Stimulated activated naive CD4-positive, alpha-beta T cell treated with Interleukin-2 at 50 U/mL for 16 hours (primary cell): ENCODE results near the gene SSC5D.

Experiments
- DNase-seq: peaks from one replicate; lab custom pipeline; 2025; lab: John Stamatoyannopoulos, UW

Gene SSC5D

DNA sequence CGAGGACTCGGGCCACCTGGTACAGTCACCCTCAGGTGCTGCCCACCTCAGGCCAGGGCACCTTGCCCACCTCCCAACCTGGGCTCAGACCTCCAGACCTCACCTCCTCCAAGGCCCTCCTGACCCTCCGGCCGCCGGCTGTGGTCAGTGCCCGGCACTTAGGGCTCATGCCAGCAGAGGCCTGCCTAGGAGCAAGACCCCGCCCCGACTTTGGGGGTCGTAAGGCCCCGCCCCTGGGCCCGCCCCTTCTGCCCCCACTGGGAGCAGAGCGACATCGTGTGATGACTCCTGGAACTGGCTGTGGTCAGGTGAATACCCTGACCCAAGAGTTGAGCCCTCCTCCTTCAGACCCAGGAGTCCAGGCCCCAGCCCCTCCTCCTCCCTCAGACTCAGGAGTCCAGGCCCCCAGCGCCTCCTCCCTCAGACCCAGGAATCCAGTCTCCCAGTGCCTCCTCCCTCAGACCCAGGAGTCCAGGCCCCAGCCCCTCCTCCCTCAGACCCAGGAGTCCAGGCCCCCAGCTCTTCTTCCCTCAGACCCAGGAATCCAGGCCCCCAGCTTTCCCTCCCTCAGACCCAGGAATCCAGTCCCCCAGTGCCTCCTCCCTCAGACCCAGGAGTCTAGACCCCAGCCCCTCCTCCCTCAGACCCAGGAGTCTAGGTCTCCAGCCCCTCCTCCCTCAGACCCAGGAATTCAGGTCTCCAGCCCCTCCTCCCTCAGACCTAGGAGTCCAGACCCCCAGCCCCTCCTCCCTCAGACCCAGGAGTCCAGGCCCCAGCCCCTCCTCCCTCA is 48.9 kb downstream of the SSC5D start, which contains the start of gene SBK2:
Gene SBK2 (minus strand): TSS at position 183 of the 790 bp plus-strand sequence. CDS start 839 bp downstream, outside the sequence.
- no peak for DNase-seq

DNA sequence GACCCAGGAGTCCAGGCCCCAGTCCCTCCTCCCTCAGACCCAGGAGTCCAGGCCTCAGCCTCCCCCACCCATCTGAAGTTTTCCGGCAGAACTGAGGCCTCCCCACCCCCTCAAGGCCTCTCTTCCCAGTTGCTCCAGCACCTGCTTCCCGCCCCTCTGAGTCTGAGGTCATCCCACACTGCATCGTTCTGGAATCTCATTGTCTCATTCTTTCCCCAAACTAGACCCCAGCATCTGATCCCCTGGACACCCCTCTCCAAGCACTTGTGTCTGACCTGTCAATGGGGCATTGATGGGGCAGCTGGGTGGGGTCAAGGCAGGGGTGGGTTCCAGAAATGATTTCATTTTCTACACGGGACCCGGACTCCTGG is 49.5 kb downstream of the SSC5D start:
- DNase-seq: no peak

DNA sequence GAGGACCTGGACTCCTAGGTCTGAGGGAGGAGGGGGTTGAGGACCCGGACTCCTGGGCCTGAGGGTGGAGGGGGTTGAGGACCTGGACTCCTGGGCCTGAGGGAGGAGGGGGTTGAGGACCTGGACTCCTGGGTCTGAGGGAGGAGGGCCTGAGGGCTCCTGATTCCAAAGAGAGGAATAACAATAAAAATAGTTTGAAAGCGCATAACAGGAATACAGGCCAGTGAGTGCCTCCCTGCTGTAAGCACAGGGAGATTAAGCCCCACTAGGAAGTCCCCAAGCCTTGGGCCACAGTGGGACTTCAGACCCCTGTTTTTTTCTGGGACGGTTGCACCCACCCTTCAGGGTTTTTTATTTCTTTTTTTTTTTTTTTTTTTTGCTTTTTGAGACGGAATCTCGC is 49.9 kb downstream of the SSC5D start:
- DNase-seq: no peak

DNA sequence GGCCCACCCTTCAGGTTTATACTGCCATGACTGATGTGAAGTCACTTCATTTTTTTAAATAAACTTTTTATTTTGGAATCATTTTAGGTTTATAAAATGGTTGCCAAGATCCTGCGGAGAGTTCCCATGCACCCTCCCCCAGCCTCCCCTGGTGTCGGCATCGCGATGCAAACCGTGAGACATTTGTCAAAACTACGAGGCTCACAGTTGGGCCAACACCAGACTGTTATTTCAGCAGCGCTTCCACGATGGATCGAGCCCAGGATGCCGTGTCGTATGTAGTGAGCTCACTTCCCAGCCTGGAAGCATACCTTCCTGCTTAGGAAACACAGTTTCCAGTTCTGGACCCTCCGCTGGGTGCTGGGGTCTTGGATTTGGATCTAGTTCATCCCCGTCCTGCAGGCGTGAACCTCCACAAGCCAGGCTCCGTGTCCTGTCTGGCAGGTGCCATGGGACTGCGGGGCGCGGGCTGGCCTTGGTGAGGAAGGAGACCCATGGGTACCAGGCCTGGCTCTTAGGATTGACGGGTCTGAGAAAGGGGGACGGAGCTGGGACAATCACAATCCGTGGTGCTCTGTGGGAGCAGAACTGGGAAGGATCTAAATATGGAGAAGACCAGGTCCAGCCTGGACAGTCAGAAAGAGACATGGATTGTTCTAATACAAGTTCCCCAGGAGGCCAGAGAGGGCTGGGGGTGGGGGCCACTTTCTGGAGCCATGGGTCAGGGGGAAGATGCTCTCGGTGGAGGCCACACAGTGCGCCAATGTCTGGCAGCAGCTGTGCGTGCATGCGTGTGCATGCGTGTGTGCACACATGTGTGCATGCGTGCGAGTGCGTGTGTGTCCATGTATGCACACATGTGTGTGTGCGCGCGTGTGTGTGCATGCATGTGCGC is 51.1 kb downstream of the SSC5D start:
- no peak for DNase-seq

DNA sequence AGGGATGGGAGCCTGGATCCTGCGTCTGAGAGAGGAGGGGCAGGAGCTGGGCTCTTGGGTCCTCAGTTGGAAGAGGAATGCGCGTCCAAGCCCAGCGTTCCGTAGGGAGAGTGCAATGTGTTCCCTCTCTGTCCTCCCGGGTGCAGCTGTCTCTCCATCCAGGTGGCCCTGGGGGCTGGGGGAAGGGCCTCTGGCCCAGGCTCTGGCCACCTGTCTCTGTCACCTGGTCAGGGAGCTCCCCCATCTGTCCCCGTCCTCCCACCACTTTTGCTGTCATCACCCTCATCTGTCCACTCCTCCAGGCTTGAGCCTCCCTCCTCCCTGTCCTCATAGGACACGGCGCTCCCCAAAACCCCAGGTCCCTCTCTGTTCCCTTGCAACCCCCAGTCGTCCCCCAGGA is 52.4 kb downstream of the SSC5D start:
- DNase-seq: no peak

DNA sequence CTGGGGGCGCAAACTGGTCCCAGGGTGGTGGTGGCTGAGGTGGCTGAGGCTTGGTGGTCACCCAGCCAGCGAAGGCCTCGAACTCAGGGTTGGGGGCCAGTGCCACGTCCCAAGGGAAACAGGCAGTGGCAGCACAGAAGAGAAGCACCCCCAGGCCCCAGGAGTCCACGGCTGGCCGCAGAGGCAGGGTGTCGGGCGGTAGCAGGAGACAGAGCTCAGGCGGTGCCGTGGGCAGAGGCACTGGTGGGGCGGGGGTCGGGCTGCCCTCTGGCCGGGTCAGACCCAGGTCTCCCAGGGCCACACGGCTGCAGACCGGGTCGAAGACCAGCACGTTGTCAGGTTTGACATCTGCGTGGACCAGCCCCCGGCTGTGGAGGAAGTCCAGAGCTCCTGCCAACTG is 52.9 kb downstream of the SSC5D start:
- no peak for DNase-seq

DNA sequence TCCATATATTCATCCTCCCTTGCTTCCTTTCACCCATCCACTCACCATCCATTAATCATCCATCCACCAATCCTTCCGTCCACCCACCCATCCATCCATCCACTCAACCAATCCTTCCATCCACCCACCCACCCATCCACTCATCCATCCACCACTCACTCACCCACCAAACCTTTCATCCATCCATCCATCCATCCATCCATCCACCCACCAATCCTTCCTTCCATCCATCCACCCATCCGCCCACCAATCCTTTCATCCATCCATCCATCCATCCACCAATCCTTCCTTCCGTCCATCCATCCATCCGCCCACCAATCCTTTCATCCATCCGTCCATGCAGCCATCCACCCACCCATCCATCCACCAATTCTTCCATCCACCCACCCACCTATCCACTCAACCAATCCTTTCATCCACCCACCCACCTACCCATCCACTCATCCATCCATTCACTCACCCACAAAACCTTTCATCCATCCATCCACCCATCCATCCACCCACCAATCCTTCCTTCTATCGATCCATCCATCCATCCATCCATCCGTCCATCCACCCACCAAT is 54.1 kb downstream of the SSC5D start:
- DNase-seq: no peak

DNA sequence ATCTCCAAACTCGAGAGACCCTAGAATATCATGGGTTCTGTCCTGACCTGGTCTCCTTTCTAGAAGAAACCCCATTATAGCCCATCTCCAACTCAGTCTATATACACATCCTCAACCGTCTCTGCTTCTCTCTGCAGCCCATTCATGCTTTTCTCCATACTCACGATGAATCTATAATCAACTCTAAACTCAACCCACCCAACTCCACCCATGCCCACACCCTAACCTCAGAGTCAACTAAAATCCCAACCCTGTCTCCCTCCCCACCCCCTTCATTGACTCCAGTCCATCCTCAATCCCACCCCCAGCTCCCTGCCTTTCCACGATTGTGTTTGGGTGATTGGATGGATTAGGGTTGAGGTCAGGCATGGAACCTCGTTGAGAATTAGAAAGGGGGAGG is 55.3 kb downstream of the SSC5D start:
- DNase-seq: no peak

DNA sequence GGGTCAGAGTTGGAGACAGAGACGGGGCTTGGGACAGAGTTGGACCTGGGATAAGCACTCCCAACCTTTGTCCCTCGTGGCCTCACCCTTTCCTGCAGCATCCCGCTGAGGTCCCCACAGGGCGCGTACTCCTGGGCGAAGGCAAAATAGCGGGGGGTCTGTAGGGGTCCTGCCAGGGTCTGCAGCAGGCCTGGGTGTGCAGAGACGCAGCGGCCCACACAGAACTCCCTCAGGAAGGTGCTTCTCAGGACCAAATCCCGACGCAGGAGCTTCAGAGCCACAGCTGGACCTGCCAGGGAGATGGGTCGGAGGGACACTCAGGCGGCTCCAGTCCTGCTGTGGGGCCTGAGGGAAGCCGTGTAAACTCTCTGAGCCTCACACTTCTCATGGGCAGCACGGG is 55.8 kb downstream of the SSC5D start:
- DNase-seq: no peak

DNA sequence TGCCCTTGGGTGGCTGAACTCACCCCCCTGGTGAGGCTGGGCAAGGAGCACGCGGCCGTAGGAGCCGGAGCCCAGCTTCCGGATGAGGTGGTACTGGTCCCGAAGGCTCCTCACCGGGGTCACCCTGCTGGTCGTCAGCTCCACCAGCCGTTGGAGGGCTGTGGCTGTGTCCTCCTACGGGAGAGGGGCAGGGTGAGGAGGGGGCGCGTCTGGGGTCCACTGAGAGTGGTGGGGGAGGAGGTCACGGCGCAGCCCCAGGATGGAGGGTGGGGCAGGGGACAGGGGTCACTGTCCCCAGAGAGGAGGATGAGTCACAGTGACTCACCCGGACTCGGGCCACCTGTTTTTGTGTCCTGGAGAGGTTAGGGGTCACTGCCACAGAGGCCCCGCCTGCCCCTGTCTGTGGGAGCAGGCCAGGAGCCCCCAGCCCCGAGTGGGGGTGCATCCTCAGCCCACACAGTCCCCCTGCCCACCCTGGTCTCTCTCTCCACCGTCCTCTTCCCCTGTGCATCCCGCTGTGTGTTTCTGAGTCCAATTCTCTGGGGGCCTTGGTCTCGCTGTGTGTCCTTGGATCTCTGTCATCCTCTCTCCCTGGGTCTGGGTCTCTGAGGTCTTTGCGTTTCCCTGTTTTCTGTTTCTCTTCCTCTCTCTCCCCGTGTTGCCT is 56.7 kb downstream of the SSC5D start:
- no peak for DNase-seq

DNA sequence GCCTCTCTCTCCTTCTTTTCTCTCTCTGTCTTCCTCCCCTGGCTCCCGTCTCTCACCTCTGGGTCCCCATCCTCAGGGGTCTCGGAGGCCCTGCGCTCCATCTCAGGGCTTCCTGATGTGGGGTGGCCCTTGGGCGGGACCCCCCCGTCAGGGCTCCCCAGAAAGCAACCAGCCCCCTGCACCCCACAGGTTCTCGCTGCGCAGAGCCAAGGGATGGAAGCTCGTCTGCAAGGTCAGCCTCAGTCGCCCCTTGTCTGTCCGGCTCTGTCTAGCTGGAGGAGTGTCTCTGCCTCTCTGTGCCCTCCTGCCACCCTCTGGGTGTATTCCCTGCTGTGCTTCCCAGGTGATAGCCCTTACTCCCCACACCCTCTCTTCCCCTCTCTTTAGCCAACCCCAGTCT is 57.2 kb downstream of the SSC5D start, which contains the start of gene SBK3:
Gene SBK3 (minus strand): TSS at position 101 of the 400 bp plus-strand sequence. CDS start 0 bp downstream, at position 101.
- DNase-seq: no peak

DNA sequence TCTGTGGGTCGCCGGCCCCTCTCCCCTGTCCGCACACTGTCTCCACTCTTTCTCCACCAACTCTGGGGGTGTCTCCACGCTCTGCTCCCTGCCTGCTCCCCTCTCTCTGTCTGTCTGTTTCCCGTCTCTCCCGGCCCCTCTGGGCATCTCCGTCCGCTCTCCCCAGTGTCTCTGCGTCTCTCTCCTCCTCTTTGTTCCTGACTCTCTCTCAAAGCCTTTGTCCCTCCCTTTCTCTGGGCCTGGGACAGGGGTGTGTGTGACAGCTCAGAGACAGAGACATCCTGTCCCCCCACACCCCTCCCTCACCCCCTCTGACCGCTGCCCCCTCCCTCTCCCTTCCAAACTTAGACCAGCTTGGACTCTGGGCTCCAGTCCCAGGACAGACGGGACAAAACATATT is 57.8 kb downstream of the SSC5D start:
- no peak for DNase-seq

DNA sequence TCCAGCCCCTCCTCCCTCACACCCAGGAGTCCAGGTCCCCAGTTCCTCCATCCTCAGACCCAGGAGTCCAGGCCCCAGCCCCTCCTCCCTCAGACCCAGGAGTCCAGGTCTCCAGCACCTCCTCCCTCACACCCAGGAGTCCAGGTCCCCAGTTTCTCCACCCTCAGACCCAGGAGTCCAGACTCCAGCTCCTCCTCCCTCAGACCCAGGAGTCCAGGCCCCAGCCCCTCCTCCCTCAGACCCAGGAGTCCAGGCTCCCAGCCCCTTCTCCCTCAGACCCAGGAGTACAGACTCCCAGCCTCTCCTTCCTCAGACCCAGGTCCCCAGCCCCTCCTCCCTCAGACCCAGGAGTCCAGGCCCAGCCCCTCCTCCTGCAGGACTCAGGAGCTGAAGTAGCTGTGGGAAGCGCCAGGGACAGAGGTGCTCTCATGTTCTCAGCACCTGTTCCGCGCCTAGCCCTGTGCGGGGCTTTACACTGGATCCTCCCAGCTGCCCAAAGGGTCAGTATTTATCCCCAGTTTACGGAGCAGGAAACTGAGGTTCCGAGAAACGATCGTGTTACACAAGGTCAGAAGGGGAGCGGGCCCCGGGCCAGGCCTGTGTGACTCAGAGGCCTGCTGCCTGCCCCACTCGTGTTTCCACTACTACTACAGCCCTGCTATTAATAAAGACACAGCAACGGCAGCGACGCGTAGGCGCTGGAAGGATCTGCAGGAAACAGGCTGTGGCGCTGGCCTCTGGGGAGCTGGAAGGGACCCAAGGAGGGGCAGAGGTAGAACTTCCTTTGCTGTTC is 58.8 kb downstream of the SSC5D start:
- no peak for DNase-seq

DNA sequence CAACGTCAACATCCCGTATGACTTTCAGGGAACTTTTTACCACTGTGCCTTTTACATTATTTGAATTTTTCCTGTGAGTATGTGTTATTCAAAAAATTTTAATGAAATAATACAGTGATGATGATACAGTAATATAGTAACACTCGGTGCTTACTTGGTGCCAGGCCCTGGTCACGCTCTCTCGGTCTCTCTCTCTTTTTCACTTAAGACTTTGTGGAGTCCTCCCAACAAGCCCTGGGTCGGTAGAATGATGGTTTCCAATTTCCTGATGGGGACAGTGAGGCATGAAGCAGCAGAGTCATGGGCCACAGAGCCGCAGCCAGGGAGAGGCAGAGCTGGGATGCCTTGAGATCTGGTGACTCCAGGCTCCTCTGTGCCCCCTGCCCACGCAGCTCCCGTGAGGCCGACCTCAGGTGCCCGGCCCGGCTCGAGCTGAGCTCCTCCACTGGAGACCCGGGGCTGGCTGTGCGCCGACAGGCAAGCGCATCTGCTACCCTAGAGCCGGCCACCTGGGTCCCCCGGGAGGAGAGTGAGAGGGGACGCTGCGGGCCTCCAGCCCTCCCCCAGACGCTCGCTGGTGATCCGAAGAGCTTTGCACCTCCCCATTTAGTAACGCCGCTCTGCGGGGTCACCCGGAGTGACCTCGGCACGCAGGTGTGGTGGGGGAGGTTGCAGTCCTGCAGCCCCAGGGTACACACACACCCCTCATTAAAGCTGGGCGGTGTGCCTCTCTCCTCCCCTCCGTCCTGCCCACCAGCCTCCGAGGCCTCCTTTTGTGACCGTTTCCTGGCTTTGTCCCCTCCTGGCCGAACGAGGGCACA is 61.5 kb downstream of the SSC5D start:
- DNase-seq: no peak

DNA sequence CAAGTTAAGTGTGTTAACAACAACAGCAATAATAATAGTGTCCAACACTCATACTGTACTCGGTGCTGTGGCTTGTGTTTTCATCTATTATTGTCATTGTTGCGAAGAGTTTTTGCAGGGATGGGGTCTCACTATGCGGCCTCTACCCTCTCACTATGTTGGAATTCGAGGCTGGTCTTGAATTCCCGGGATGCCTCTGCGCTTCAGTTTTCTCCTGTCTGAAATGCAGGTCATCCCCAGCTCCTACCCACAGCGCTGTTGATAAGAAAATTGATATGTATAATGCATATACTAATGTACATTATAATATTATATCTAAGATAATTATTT is 62.0 kb downstream of the SSC5D start:
- no peak for DNase-seq

DNA sequence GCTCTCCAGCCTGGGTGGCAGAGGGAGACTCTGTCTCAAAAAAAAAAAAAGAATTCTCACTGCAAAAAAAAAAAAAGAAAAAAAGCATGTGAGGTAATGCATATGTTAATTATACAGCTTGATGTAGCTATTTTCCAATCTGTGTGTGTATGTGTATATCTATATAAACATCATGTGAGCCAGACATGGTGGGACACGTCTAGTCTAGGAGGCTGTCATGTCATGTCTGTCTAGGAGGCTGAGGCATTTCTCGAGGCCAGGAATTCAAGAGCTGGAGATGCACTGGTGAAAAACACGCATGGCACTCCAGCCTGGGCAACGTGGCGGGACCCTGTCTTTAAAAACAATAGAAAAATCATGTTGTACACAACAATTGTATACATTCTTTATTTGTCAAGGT is 64.0 kb downstream of the SSC5D start:
- DNase-seq: no peak

DNA sequence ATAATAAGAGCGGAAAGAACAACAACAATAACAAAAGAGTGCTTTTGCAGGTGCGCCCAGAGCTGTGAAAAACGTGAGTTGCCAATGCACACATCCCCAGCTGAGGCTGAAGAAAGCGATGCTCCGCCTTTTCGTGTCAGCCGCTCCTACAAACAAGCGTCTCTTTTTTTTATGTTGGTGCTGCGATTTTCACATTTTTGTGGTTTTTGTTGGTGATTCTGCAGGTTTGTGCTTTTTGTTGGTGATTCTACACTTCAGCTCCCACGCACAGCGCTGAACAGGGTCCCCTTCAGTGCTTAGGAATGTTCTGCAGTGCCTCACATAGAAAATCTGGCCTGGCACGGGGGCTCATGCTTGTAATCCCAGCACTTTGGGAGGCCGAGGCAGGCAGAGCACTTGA is 64.4 kb downstream of the SSC5D start:
- no peak for DNase-seq

DNA sequence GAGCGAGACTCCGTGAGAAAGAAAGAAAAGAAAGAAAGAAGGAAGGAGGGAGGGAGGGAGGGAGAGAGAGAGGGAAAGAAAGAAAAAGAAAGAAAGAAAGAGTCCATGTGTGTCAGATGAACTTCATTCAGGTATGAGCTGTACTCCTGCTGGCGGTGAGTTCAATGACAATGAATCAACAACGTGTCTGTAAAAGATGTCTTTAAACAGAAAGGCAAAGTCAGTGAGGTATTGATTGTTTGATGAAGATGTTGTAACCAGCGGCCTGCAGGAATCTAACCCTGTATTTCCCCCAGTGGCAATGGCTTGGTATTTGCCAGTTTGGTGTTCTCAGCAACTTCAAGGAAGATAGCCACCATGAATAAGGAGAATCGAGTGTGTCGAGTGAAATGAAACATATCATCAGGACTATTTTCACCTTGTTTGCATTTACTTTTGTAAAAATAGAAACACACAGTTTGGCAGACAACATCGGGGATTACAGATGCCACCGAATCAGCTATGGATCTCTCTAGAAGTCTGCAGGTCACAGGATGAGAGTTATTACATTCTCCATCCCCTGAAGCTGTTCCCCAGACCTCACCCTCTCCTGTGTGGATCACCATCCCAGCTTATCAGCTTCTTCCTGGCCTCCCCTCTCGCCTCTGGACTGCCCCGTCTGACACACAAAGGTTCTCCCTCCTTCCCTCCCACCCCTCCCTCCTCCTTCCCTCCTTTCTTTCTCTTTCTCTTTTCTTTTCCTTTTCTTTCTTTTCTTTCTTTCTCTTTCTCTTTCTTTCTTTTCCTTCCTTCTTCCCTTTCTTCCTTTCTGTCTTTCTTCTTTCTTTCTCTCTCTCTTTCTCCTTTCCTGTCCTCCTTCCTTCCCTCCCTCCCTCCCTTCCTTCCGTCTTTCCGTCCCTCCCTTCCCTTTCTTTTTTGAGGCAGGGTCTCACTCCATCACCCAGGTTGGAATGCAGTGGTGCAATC is 65.3 kb downstream of the SSC5D start:
- no peak for DNase-seq

DNA sequence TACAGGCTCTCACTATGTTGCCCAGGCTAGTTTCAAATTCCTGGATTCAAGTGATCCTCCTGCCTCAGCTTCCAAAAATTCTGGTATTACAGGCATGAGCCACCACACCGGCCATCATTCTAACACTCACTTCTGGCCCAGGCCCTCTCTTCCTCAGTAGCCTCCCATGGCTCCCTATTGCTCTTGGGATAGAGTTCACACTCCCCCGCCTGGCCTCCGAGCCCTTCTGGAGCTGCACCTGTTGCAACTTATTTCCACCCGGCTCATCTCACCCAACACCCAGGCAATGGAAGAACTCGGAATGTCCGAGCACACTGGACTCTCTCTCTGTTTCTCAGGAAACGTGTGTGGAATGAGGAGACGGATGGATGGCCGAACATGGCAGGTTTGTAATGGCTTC is 66.1 kb downstream of the SSC5D start:
- no peak for DNase-seq
